Germinal center (tissue), 1 donor: Measurements from ENCODE around the gene ZFP2.

ENCODE experiments used
- DNase-seq: peaks from one replicate; pipeline ENCODE4 v3.0.0; 2012; ENCODE audit warnings: mixed read lengths, low spot score

Gene ZFP2

GRCh38 chr5:178981381-178981780, 85.7 kb downstream of the ZFP2 start:
- DNase-seq, result no peak
